NK-92 (cell line): ENCODE results near the gene SKA1.
A peak's percentile ranks its signal among the peaks of the same experiment; 100 is the strongest.

Experiments used
- DNase-seq: peaks from one replicate; lab custom pipeline; 2025; ENCODE audit not compliant: unreplicated experiment; lab: John Stamatoyannopoulos, UW

SKA1 gene

GRCh38 chr18:50374753-50375391 lies at the start of gene SKA1:
Gene SKA1 (plus strand): TSS chr18:50375046. CDS start chr18:50375831, 785 bp downstream.
- DNase-seq = peak; percentile 54

- no peak for DNase-seq
Measured at GRCh38 chr18:50327983-50328382, 46.9 kb upstream of the SKA1 start.

DNA sequence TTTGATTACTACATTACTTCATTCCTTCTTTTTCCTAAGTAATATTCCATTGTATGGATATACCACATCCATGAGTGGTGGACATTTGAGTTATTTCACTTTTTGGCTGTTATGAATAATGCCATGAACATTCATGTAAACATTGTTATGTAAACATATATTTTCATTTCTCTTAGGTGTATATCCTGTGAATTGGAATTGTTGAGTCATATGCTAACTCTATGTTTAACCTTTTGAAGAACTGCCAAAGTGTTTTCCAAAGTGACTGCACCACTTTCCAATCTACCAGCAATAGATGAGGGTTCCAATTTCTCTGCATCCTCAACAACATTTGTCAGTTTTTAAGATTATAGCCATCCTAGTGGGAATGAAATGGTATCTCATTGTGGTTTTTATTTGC lies 44.7 kb upstream of the SKA1 start:
- DNase-seq = no peak

GRCh38 chr18:50331691-50332090 lies 43.2 kb upstream of the SKA1 start:
- no peak for DNase-seq

DNA sequence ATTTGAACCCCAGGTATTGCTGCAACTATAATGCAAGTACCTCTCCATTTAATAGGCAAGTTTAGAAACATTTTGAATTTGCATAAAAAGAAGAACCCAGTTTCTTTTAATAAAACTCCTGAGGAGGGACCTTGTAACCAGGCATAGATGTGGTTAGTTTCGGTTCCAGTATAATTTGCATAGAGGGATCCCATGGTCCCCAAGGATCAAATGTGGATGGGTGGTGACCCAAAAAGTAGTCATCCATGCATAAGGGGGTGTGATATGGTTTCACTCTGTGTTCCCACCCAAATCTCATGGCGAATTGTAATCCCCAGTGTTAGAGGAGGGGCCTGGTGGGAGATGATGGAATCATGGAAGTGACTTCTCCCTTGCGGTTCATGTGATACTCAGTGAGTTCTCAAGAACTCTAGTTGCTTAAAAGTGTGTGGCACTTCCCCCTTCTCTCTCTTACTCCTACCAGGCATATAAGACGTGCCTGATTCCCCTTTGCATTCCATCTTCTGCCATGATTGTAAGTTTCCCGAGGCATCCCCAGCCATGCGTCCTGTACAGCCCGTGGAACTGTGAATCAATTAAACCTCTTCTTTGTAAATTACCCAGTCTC lies 40.2 kb upstream of the SKA1 start:
- DNase-seq = no peak

DNA sequence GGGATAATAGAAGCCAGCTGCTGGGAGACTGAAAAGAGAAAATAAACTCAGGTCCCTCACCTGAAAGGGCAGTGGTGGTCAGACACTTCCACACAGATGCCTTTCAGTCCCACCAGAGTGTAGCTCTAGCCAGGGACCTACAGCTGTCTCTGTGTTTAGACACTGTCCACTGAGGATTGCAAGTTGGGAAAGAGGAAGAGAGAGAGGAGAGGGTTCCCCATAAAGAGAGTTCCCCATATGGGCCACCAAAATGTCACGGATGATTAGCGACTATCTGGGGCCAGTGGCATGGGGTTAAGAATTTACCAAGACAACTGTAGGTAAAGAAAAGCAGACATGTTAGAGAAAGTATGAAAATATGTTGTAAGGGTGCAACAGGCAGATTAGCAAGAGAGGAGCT lies 36.7 kb upstream of the SKA1 start:
- DNase-seq = no peak

- DNase-seq = no peak
Measured at GRCh38 chr18:50338715-50339114, 36.1 kb upstream of the SKA1 start.

DNA sequence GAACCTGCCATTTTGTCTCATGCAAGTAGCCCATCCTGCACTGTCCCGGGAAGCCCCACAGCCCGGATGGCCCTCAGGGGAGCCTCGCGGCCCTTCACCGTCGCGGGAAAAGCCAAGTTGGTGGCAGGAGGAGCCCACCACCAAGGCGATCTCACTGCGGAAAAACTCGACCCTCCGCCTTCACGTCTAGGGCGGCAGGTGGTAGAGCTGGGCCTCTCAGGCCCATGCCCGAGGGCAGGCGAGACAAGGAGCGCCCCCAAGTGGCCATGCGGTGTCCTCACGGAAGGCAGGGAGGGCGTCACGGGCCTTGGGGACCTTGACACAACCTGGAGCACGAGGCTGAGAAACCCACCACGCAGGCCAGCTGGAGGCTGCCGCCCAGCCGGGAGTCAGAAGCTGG lies 34.8 kb upstream of the SKA1 start:
- no peak for DNase-seq

- no peak for DNase-seq
Measured at GRCh38 chr18:50341443-50341842, 33.4 kb upstream of the SKA1 start.

GRCh38 chr18:50350699-50351098 lies 24.1 kb upstream of the SKA1 start:
- no peak for DNase-seq

GRCh38 chr18:50356036-50356945 lies 18.6 kb upstream of the SKA1 start:
- no peak for DNase-seq

- DNase-seq = no peak
Measured at GRCh38 chr18:50358844-50359243, 16.0 kb upstream of the SKA1 start.

- DNase-seq = no peak
Measured at GRCh38 chr18:50359806-50360205, 15.0 kb upstream of the SKA1 start.

DNA sequence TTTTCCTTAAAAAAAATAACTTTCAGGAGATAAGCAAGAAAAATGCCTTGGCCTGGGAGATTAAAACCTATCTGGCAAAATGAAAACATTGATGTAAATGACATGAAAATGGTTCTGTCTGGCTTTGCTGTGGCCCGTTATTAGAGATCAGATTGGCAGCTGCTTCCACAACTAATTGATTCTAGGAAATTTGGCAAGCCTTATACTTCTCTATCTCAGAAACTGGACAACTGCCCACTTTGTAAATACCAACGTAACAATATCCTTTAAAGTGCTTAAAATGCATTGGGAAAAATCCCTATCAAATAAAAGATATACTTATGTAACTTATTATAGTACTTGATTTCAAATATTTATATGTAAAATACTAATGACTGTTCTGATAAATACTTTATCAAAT lies 14.2 kb upstream of the SKA1 start:
- no peak for DNase-seq

- no peak for DNase-seq
Measured at GRCh38 chr18:50369672-50370071, 5.2 kb upstream of the SKA1 start.

GRCh38 chr18:50372743-50373142 lies 2.1 kb upstream of the SKA1 start:
- DNase-seq = no peak

DNA sequence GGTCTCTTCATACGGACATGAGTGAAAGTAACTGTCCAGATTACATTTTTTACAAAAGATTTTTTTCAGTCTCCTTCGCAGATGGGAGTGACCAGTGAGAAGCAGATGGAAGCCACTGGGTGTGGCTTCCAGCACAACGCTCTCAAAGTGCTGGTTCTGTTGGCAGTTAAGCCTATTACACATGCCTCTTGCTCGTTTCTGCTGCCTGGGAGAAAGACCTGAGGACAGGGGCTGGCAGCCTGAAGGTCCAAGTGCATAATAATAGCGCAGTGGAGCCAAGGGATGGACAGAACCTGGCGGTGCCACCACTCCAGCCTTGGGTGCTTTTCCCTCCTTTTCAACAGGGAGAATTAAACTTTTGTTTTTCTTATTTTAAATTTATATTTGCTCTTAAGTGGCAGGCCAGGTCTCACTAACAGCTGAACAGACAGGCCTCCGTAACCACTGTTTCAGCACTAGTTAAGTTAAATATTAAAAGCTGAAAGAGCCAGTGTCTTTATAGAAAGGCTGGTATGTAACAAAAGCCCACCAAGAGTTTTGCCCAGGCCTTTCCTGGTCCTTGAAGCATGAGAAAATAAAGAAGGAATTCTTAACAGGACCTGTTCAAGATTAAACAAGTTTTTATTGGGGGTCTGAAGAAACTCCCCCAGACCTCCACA lies 1.2 kb upstream of the SKA1 start:
- no peak for DNase-seq

- DNase-seq = no peak
Measured at GRCh38 chr18:50374220-50374752, 560 bp upstream of the SKA1 start.

DNA sequence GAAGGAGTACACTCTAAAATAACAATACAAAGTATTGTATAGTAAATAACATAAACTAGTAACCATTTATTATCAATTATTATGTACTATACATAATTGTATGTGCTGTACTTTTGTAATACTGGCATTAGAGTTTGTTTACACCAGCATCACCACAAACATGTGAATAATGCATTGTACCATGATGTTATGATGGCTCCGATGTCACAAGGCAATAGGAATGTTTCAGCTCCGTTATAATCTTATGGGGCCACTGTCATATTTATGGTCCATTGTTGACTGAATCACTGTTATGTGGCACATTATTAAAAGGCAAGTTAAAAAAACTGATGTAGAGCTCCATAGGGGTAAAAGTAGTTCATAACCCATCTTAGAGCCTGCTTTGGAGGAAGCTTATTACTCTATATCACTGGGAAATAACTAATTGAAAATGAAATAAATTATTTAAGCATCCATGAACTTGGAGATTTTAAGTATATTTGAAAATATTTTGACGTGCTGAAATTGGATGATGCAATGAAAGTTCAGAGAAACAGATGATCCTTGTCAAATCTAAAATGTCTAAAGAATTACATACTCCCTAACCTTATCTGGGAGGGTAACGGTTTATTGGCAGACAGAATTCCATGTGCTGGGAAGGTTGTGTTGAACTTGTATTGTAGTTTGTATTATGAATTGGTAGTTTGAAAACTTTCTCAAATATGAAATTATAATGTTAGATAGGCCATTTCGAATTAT lies 2.4 kb downstream of the SKA1 start:
- no peak for DNase-seq

DNA sequence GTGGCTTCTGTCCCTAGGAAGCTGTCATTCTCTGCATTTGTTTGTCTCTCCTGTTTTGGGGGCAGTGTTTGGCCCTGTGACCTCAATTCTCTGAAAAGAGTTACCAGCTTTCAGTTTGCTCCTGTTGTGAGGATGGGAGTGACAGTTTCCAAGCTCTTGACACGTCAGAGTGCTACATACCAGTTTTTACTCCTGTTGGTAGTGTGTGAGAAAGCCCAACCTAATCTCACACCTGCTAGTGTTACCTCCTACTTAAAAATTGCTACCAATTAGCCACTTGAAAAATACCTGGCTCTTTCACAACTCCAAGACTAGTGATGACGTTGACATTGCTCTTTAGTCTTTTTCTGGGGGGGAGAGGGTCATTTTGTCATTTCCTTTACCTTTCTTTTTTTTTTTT lies 14.1 kb downstream of the SKA1 start:
- DNase-seq = no peak

DNA sequence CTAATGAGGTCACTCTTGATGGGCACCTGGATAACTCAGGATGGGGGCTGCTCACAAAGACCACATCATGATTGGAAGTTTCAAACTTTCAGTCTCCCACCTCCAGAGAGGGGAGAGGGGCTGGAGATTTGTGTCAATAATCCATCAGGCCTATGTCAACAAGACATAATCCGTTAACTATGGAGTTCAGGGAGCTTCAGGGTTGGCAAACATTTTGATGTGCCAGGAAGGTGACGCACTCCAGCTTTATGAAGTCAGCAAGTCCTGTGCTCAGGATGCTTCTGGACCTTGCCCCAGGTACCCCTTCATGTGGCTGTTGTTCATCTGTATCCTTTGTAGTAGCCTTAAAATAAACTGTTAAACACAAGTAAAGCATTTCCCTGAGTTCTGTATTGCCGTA lies 19.0 kb downstream of the SKA1 start:
- DNase-seq = no peak
